Measurements from ENCODE around the gene RHOG. TPM values are rescaled to one million over a fixed set of nuclear protein-coding genes. Genes with fewer than 3 reads are reported as not detected.

RHOG gene
- total RNA-seq, 4 donors from 2014 or later: 39.9 to 82.4 (median 59.7) TPM

DNA sequence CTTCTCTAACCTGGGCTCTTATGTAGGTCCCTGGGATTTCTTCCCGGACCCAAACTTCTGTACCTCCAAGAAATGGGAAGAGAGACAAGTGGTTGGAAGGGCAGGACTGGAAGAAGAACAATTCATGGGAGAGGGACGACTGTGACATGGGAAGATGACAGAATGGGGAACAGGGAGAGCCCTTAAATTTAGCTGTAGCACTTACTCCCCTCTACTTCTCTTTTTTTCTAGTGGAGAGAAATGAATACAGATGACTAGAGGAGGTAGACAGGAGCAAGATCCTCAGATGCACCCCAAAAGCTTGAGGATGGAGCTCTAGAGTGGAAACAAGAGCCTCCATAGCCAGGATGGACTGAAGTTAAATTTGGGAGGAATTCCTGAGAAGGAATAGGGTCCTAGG, 2.3 kb downstream of the RHOG start:
- TF ChIP-seq, protein P1, sequence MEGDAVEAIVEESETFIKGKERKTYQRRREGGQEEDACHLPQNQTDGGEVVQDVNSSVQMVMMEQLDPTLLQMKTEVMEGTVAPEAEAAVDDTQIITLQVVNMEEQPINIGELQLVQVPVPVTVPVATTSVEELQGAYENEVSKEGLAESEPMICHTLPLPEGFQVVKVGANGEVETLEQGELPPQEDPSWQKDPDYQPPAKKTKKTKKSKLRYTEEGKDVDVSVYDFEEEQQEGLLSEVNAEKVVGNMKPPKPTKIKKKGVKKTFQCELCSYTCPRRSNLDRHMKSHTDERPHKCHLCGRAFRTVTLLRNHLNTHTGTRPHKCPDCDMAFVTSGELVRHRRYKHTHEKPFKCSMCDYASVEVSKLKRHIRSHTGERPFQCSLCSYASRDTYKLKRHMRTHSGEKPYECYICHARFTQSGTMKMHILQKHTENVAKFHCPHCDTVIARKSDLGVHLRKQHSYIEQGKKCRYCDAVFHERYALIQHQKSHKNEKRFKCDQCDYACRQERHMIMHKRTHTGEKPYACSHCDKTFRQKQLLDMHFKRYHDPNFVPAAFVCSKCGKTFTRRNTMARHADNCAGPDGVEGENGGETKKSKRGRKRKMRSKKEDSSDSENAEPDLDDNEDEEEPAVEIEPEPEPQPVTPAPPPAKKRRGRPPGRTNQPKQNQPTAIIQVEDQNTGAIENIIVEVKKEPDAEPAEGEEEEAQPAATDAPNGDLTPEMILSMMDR (IDR thresholded peaks at IDR 0.05; ENCODE audit: low read depth): no peak

DNA sequence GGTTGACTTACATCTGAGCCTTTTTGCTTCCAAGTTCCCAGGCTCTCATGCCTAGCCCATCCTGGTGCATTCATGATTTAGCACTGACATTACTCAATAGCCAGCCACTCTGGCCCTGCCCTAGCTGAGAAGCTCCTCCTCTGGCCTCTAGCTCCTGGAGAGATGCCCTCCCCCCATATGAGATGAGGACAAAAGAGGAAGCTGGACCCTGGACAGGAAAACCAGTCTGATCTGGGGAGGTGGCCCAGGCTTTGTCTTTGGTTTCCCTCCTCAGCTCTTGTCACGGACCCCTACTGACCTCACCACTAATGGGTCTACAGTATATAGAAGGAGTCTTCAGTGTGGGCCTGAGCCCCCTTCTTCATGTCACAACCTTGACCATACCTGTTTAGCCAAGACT, 3.0 kb downstream of the RHOG start:
- TF ChIP-seq, protein P1 (IDR thresholded peaks at IDR 0.05; ENCODE audit: low read depth): no peak

DNA sequence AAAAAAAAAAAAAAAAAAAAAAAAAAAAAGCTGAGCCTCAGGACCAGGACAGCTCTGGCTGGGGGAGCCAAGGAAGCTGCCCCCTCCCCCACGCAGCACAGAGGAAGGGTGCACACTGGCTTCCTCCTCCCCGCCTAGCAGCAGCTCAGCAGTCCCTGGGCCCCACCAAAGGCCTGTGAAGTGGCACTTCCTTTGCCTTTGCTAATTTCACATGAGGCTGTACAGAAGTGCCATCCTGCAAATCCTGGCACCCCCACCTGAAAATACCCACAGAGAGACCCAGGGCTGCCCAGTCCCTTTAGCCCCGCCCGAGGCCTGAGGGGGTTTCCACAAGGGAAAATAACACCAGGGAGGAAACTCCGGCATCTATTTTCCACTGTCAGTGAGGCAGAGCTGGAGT, 3.9 kb downstream of the RHOG start:
- TF ChIP-seq, protein P1 (IDR thresholded peaks at IDR 0.05; ENCODE audit: low read depth): no peak

DNA sequence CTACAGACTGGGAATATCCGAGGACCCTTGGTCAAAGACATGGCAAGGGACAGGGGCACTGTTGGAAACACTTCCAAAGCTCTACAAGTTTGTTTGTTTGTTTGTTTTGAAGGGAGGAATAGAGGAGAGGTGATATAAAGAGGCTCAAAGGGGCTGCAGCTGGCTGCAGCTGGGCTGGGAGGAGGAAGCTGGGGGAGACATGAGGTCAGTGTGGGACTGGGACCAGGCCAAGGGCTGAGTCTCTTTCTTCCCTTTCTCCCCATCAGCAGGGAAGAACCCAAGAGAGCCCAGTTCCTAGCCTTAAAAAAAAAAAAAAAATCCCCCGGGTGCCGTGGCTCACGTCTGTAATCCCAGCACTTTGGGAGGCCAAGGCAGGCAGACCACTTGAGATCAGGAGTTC, 5.0 kb downstream of the RHOG start:
- TF ChIP-seq, protein P1 (IDR thresholded peaks at IDR 0.05; ENCODE audit: low read depth): no peak

DNA sequence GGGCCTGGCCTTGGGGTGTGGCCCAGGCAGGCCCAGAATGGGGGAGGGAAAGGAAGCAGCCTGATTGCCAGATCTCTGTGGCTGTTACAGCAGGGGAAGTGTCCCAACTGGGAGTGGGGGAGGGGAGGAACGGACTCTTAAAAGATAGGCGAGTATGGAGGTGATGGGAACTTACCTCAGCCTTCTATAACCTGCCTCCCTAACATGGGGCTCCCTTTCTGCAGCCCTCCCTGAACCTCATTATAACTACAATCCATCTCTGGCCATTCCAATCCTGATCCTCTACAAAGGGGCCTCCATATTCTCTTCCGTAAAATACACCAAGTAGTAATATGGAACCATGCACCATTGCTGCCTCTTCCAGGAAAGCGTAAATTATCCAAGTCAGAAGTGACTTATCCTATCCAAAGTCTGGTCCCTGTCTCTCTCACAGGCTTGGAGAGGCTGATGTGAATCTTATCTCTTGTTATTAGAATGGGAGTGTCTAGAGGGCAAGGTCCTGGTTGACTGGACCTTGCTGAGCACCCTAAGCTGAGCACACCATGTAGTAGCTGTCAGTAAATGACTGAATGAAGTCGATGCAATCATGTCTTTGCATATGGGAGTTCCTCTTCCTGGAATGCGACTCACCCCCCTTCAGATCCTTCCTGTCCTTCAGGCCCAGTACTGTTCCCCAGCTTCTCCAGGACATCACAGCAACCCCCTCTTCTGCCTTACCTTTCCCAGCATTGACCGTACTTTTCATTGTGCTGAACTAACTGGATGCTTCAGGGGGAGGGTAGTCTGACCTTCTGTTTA, 5.9 kb downstream of the RHOG start:
- TF ChIP-seq, protein P1 (IDR thresholded peaks at IDR 0.05; ENCODE audit: low read depth): no peak

DNA sequence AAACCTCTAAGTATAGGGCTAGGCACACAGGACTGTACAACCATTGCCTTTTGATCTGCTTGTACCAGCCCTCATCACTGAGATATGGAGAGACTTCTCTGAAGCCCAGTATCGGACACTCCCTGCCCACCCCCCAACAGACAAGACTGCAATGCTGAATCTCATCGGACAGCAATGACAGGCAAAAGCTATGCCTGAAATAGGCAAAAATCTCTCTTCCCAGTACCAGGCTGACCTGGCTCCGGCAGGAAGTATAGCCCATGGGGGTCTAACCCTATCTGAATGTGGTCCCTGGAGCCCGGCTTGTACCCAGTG, 6.5 kb downstream of the RHOG start:
- TF ChIP-seq, protein P1 (IDR thresholded peaks at IDR 0.05; ENCODE audit: low read depth): no peak

DNA sequence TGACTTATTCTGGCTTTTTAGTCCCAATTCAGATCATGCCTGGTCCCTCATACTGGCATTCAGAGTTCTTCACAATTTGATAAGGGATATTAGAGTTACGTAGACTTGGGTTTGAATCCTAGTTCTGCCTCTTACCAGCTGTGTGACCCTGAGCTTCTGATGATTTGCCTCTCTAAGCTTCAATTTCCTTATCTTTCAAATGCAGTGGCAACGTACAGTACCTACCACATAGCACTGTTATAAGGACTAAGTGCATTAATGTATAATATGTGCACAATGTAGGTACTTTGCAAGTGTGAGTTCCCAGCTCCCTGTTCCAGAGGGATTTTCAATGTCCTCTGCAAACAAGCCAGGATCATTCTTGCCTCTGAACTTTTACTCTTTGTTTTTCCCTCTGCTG, 7.3 kb downstream of the RHOG start:
- TF ChIP-seq, protein P1 (IDR thresholded peaks at IDR 0.05; ENCODE audit: low read depth): no peak

Measured in subcutaneous adipose tissue (tissue), 4 donors.